GM21723 (cell line): ENCODE data around the gene TSEN15.
A peak's percentile ranks its signal among the peaks of the same experiment; 100 is the strongest.
"Not testable (repeated sequence)": the region's sequence is repeated elsewhere in the genome, so short reads cannot be mapped to it uniquely, and the experiment has no call there.

Source experiments
- ATAC-seq: cut with Tn5 transposase; IDR thresholded peaks from one replicate; pipeline ENCODE4 v1.9.1; 2021; ENCODE audit warnings: mild to moderate bottlenecking, moderate library complexity; ENCODE audit not compliant: unreplicated experiment

TSEN15 gene

DNA sequence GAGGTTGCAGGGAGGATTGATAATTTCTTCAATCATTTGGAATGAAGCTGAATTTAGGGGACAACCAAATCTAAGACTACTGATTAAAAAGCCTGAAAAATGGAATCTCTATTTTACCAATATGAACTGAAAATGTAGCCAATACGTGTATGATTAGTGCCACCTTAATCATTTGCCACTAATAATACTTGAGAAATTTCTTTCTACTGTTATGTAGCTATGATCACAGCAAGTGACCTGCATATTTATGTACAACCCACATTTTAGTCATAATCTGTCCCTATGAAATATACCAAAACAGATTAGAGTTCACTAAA, 20.5 kb upstream of the TSEN15 start:
- no peak for ATAC-seq

DNA sequence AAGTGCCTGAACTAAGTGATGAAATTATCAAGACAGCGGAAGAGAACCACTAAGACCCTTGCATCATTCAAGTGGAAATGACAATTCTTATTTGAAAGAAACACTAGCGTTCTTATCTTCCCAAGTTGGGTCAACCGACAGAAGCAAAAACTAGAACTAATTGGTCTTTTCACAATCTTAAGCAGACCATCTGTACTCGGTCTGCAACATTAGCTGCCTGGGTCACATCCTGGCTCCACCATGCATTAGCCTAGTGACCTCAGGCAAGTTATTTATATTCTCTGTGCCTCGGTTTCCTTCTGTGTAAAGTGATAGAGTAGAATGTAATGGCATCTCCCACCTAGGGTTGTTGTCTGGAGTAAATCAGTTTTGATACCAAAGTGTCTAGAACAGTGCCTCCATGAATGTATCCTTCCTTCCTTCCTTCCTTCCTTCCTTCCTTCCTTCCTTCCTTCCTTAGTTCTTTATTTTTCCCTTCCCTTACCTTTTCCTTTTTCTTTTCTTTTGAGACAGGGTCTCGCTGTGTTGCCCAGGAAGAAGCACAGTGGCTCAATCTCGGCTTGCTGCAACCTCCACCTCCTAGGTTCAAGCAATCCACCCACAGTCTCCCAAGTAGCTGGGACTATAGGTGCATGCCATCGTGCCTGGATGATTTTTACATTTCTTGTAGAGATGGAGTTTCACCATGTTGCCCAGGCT, 20.0 kb upstream of the TSEN15 start:
- ATAC-seq = no peak

DNA sequence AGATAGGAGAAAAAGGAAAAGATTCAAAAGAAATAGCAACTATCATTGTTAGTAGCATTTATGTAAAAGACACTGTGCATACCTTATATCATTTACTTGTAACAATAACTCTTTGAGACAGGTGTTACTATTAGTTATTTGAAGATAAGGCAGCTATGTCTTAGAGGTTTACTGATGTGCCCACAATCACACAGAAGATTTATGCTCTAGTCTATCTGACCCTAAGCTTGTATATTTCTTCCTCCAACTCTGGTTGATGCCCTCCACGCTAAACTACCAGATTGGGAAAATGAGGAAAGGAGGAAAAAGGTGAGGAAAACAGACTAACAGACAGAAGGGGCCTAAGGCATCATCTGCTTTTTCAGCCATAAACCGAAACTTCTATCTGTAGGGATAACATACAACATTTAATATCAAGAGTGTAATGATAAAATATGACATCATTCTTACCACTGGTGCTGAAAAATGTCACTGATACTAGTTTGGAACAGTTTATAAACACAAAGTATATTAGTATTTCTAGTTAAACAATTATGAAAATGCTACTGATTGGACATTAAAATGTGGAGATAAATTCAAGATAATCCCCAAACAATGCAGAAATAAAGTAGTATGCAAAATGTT, 19.1 kb upstream of the TSEN15 start:
- no peak for ATAC-seq

DNA sequence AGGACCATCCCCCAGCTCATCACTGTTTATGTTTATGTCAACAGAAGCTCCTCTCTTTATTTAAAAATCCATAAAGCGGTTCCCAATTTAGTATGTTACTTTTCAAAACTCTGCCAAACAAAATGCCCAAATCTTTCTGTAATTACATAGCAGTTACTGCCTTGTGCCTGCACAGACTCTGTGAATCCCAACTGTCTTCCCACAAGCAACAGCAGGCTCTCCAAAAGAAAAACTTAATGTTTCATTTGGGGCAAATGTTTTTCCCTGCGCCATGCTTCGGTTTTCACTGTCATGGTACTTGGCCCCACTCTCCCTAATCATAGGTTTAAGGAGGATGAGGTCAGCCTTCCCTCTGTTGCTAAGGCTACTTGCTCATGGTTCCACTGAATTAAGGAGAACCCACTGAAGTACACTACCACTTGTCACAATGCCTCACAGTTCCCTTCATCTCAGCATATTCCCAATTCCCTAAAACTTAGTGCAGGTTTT, 18.6 kb upstream of the TSEN15 start:
- no peak for ATAC-seq

DNA sequence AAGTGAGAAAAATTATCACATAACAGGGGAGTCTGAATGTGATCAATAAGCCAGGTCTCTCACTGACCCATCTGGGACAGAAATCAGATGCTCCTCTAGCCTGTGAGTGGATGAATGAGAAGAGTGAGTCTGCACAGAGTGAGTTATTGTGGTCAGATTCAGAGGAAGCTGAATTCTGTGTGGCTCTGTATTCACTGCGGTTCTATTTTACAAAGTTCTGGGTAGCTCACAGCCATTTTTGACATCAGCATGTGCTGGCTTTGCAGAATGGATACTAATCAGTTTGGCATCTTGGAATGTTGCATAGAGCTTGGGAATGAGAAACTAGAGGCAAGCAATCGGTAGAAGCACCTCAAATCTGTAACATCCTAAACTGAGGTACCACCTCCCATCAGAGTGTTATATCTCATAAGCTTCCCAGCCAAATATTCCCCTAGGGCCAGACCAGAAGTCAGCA, 17.8 kb upstream of the TSEN15 start:
- ATAC-seq = no peak

DNA sequence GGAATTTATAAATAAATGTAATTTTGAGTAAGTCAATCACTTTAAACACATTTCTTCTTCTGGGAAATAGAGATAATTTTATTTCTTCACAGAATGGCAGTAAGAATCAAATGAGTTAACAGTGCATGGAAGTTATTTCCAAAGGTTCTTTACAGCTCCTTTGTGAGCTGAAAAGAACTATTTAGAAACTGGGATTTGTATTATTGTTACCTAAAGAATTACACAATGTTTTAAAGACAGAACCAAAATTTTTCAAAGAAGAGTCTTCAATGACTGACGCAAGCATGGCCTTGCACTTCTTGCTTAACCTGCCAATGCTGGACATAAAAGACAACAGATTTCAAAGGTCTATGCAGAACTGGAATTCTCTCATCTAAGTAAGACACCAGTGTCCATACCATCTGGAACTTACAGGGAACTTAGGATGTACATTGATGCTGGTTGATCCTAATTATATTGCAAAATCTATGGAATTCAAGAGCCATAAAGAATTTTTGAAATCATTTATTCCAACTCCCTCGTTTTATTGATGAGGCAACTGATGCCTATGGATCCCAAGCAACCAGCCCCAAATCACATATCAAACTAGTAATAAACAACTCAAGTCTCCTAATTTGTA, 16.7 kb upstream of the TSEN15 start:
- no peak for ATAC-seq

DNA sequence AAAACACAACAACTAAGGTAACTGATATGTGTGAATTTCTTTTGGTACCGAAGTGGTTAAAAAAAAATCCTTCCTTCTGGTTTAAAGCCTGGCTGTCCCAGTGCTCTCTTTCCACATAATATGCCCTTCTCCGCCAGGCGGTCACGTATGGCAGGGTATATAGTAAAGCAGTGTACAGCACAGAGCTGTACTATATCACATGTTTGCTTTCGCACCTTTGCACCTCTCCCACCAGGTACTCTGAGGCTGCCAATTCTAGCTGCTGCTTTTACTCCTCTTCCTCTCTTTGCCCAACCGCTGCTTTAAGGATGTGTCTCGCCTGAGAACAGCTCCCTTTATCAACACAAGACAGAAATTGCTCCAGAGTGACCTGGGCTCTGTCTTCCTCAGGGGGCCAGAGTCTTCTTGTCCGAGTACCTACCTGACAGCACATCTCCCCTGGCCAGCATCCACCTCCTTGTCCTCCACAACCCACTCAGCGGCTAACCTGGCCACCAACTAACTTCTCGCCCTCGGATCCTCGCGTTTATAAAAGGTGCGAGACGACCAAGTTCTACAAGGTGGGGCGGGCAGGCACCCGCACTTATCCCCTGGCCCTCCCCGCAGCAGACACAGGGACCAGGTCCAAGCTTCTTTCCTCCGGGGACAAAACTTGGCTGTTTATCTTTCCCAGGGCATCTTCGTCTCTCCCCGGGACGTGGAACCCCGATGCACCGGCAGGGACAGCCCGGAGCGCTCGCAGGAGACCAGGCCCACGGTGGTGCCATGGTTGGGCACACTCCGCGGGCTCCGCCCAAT, 15.6 kb upstream of the TSEN15 start:
- no peak for ATAC-seq

DNA sequence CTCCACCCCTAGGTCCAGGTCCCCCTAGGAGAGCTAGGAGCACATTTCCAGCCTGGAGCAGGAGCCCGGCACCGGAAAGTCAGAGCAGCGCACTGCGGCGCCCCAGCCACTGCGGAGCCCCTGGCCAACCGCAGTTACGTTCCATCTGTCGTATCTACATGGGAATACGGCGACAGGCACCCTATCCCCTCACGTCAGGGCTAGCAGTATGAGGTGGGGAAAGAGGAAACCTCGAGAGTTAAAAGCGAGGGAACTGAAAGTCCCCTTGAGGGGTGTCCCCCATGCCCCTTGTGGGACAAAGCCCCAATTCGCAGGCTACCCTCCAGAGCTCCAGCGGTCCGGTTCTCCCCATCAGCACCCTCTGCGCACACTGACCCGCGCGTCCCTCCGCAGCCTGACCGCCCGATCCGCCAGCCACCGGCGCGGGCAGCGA, 15.0 kb upstream of the TSEN15 start:
- ATAC-seq = peak; percentile 28

DNA sequence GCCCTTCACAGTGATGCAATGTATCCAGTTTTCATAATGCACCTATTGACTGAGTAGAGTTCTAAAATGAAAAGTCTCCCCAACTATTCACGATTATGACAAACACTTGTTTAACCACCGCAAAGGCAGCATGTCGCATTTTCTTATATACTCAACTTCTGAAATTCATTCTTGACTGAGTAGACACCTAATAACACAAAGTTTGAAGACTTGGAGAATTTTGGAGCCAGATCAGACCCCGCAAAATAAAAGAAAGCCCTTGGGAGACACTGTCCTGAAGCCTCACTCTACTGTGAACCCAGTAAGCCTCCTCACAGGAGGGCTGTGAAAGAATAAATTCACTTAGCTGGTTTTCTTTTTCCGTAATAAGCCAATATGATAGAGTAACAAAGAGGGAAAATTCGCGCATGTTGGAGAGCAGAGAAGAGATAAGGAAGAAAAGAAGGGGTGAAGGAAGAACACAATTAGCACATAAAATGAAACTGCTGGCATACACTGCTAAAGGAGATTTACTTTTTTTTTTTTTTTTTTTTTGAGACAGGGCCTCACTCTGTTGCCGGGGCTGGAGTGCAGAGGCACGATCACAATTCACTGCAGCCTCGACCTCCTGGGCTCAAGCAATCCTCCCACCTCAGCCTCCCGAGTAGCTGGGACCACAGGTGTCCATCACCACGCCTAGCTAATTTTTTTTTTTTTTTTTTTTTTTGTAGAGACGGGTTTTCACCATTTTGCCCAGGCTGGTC, 13.5 kb upstream of the TSEN15 start:
- no peak for ATAC-seq

DNA sequence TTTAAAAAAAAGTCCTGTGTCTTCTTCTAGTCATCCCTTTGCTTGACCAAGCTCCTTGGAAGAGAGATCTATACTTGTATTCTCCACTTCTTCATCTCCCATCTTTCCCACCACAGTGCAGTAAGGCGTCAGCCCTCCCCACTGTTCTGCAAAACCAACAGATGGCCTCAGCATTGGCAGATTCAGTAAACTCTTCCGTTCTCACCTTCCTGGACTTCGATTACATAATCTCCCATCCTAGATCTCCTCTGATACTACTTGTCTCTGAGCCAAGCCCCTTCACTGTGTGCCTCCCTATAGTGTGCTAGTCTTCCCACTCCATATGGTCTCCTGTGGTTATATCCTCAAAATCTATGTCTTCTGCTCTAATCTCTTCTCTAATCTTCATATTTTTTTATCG, 12.4 kb upstream of the TSEN15 start:
- no peak for ATAC-seq

DNA sequence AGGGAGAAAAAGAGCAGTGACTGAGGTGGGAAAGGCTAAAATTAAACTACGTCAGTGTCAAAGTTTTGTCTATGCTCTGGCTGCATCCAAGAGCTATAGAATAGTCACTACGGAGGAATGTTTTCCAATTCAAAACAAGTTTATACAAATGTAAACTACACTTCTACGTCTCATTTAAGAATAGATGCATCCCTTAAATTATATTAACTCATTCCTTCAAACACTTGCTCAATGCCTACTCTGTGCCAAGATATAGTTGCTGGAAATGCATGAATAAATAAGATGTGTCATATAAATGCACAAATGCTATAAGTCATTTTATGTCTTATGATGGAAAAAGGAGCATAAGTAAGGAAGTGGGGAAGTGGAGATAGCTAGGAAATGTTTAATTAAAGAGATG, 9.8 kb upstream of the TSEN15 start:
- no peak for ATAC-seq

DNA sequence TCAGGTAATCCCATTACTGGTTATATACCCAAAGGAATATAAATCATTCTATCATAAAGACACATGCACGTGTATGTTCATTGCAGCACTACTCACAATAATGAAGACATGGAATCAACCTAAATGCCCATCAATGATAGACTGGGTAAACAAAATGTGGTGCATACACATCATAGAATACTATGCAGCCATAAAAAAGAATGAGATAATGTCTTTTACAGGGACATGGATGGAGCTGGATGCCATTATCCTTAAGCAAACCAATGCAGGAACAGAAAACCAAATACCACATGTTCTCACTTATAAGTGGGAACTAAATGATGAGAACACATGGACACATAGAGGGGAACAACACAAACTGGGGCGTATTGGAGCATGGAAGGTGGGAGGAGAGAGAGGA, 8.2 kb upstream of the TSEN15 start:
- not testable (repeated sequence) for ATAC-seq

DNA sequence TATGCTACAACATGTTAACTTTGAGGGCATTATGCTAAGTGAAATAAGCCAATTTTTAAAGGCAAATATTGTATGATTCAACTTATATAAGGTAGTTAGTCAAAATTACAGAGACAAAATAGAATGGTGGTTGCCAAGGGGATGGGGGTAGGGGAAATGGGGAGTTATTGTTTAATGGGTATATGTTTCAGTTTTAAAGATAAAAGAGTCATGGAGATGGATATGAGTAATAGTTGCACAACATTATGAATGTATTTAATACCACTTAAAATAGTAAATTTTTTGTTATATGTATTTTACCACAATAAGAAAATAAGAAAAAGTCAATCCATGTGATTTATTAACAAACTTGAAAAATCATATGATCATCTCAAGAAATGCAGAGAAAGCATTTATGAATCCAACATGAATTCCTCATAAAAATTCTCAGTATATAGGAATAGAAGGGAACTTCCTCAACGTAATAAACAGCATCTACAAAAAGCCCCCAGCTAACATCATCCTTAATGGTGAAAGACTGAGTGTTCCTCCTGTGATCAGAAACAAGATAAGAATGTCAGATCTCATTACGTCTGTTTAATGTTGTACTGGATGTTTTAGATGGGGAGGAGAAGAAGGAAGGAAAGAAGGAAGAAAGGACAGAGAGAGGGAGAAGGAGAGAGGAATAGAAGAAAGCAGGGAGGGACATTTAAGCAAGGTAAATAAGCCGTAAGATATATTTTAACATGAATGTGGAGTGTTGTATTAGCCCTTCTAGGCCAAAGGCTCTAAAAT, 6.7 kb upstream of the TSEN15 start:
- ATAC-seq = no peak

DNA sequence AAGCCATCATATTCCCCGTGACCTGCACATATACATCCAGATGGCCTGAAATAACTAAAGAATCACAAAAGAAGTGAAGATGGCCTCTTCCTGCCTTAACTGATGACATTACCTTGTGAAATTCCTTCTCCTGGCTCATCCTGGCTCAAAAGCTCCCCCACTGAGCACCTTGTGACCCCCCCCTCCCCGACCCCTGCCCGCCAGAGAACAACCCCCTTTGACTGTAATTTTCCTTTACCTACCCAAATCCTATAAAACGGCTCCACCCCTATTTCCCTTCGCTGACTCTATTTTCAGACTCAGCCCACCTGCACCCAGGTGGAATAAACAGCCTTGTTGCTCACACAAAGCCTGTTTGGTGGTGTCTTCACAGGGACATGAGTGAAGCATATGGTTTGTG, 4.0 kb upstream of the TSEN15 start:
- not testable (repeated sequence) for ATAC-seq

DNA sequence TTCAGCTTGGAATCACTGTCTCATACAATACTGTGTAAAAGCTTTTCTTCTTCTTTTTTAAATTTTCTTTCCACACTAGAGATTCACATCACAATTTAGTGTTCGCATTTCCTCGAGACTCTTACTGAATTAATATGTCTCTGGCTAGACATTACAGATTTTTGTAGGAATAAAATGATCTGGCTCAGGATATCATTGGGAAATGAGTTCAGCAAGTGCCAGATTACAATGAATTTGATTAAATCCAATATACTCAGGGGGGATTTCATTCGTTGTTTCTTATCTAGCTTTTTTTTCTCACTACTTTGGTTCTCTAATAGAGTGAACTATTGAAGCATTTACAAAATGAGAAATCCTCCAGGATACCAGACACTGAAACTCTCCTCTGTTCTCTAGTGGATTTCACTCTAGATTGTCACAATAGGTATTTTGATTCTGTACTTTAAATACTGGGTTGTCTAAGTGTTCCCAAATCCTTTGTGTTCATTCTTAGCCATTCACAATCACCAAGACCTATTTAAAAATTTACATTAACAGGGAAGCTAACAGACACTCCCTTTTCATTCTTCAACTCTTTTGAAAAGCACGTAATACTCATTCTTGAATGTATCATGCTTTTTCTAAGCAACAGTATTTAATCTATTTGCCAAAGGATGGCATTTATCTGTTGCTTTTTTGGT, 2.8 kb upstream of the TSEN15 start:
- no peak for ATAC-seq

DNA sequence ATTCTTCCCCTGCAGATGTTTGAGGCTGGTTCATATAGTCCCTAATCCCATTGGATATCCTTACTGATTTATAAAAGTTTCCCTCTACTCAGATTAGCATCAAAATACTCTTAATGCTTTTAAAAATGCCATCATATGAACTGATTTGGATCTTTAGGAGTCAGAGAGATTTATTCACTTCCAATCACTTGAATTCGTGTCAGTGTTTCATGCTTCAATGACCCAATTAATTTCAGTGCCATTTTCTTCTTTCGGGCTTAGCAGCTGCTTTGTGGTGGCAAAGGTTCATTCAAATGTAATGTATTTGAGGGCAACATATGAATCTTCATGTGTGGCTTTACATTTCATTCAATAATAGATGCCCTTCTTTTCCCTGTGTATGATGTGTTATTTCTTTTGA, 2.2 kb upstream of the TSEN15 start:
- ATAC-seq = no peak

DNA sequence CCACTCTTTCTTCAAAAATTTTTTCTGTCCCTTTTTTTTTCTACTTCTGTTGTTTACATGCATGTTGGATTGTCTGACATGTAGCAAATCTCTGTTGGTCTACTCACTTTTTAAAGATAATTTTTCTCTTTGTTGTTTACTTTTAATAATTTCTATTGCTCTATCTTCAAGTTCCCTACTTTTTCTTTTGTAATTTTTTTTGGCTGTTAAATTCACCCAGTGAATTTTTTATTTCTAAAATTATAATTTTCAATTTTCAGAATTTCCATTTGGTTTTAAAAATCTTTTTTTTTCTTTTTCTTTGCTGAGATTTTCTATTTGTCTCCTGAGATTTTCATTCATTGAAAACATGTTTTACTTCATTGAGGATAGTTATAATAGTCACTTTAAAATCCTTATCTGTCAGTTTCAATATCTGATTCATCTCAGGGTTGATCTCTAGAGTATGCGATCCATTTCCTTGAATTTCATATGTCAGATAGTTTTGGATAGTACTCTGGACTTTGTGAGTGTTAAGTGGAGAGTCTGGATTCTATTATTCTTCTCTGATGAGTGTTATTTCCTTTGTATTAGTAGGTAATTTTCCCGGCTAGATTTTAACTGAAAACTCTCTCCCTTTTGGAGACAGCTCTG, 1.6 kb upstream of the TSEN15 start:
- ATAC-seq = no peak

DNA sequence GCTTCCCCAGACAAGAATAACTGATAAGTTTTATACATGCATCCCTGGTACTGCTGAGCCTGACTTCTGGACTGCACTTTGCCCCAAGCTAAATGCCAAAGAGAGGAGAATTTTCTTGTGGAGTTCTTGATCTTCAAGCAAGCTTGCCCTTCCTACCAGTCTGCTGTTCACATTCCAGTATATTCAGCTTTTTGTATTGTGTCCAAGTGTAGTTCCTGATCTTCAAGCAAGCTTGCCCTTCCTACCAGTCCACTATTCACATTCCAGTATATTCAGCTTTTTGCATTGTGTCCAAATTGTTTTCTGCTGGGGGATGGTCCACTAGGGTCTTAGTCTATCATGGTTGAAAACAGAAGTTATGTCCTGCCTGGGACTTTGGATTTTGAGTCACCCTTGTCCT, 894 bp upstream of the TSEN15 start:
- ATAC-seq = no peak

DNA sequence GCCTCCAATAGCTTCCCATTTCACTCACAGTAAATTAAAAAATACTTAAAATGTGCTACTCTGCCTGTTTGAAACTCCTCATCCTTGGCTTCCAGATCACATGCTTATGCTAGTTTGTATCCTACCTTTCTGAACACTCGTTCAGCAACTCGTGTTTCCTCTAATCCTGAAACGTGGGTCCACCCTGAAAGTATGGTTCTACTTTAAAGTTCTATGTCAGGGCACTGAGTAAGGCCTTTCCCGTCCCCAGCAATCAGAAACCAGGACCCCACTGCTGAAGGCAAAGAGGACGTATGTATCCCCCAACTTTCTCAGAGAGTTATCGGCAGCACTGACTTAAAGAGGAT, 419 bp upstream of the TSEN15 start:
- no peak for ATAC-seq
